SW480 (cell line): ENCODE data around the gene LSP1.

Experiments used
- DNase-seq: peaks from one replicate; pipeline ENCODE4 v3.0.0-alpha.2; 2016; ENCODE audit warnings: low spot score

The LSP1 gene

GRCh38 chr11:1825039-1825740, 27.7 kb upstream of the LSP1 start:
- peak; percentile 39 for DNase-seq

DNA sequence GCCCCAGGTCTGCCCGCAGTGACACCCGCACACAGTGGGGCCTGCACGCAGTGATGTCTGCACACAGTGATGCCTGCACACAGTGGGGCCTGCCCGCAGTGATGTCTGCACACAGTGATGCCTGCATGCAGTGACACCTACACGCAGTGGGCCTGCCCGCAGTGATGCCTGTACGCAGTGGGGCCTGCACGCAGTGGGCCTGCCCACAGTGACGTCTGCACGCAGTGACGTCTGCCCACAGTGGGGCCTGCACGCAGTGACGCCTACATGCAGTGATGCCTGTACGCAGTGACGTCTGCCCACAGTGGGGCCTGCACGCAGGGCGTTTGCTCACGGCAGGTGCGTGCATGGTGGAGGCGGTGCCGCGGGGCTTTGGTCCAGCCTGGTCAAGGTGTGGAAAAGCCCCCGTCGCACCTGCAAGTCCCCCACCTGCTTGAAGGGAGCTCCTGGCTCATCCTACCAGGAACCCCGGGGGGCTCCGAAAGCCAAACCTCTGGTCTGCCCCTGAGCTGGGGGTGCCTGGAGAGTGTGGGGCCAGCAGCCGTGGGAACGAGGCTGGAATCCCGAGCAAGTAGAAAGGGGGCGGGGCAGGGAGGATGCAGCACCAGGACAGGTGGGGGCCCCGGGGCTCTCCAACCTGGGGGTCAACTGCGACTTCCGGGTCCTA, 27.0 kb upstream of the LSP1 start:
- DNase-seq, result no peak

DNA sequence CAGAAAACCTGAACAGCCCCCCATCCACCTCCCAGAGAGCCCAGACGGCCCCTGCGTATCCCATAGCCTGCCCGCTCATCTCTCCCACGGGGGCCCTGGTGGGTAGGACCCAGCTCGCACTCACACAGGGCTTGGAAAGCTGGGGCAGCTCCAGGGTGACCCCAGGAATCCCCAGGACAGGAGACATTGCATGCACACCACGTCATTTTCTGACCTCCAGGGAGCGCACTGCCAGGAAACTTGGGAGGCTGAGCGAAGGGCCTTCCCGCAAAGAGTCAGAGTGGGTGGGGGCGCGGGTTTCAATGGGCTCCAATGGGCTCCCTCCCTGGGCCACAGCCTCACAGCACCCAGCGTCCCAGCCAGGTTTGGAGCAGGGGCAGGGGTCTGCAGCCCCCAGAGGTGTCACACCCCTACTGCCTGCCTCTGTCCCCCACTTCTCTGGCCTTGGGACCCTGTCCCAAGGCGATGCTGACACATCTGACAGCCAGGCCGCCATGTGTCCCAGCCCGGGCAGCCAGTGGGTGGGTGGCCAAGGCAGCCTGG, 26.3 kb upstream of the LSP1 start:
- DNase-seq, result peak; percentile 70

GRCh38 chr11:1827095-1827813, 25.6 kb upstream of the LSP1 start:
- DNase-seq, result peak; percentile 92

DNA sequence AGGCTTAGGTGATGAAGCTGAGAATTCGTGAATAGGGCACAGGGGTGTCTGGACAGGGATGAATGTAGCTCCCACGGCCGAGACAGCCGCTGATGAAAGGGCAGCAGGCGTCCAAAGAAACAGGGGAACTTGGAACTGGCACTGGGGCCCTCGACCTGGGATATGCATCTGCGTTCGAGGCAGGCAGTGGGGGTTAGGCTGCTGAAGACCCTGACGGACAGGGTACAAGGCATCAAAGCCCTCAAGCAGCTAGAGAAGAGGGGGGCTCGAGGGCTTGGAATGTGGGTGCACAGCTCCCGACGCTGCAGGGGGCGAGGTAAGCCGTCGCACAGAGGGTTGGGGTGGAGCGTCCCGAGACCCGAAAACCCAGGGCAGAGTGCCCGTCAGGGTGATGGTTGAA, 25.0 kb upstream of the LSP1 start:
- DNase-seq, result no peak

- no peak for DNase-seq
Observed at GRCh38 chr11:1828542-1828941, 24.3 kb upstream of the LSP1 start.

- DNase-seq, result peak; percentile 87
Observed at GRCh38 chr11:1829039-1829820, 23.7 kb upstream of the LSP1 start.

DNA sequence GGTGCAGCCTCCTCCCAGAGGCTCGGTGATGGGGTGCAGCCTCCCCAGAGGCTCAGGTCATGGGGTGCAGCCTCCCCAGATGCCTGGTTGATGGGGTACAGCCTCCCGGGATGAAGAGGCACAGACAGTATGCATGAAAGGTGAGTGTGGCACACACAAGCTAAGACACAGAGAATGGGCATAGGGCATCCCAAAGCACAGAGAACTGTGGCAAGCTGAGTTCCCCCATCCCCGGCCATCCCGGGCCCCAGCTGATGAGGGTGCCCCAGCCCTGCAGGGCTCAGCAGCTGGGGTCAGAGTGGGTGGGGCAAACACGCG, 22.9 kb upstream of the LSP1 start:
- peak; percentile 48 for DNase-seq

DNA sequence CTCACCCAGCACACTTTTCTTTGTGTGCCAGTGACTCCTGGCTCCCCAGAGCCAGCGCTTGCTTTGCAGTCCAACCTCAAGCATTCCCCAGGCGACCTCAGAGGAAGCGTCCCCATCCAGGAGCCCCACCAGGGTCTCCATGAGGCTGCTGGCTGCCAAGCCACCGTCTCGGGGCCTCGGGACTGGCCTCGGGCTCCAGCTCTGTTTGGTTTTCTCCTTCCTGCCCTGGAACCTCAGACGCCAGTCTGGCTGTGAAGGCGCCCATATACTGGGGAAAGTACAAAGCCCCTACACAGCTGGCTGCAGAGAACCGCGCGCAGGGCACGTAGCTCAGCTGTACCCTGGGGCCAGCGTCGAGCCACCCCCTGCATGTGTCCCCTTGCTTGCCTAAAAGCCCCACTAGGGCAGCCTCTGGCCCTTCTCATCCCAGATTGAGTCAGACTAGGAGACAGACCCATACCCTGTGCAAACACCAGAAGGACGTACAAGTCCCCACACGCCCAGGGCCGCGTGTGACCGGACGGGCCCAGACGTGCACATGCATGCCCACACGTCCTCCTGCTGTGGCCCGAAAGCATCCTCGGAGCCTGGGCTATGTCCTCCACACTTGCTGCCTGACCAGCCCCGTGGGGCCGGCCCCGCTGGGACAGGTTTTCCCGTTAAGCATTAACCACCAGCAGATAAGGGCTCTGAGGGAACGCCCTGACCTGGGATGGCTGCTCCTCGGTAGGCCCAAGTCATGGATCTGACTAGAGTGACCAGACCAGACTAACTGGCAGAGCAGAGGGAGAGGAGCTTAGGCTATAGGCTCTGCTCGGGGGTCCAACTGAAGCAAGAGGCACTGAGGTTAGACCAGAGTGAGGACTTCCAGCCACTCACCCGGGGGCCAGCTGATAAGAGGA, 22.3 kb upstream of the LSP1 start:
- DNase-seq, result peak; percentile 75

DNA sequence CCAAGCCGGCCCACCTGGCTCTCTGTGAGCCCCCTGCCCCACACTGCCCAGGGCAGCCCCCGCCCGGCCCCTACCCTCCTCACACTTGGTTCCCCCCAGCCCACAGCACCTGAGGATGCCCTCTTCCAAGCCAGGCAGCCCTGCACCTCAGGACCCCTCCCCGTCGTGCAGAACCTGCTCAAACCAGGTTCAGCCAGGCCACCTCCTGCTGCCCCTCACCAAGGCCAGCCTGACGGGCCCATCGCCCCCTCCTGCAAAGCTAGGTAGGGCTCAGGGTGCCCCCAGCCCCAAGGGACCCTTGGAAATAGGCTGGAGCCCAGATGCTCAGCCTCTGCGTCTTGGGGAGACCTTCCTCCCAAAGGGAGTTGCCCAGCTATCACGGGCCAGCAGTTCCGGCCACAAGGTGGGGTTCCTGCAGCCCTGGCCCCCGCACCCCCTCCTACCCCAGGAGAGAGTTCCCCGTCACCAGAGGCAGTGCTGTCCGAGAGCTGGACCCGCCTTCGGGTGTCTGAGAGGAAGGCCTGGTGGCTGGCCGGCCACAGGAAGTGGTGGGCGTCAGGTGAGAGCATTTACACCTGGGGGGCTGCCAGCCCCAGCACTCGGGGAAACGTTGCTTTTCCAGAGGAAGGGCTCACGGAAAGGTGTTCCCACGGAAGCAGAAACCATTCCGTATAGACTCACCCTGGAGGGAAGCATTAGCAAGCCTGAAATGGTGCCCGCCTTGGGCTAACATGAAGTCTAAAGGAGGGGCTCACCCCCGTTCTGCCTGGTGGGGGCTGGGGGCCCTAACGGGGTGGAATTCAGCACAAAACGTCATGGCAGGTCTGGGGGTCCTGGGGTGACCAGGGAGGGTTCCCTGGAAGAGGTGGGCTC, 21.3 kb upstream of the LSP1 start:
- DNase-seq, result no peak

DNA sequence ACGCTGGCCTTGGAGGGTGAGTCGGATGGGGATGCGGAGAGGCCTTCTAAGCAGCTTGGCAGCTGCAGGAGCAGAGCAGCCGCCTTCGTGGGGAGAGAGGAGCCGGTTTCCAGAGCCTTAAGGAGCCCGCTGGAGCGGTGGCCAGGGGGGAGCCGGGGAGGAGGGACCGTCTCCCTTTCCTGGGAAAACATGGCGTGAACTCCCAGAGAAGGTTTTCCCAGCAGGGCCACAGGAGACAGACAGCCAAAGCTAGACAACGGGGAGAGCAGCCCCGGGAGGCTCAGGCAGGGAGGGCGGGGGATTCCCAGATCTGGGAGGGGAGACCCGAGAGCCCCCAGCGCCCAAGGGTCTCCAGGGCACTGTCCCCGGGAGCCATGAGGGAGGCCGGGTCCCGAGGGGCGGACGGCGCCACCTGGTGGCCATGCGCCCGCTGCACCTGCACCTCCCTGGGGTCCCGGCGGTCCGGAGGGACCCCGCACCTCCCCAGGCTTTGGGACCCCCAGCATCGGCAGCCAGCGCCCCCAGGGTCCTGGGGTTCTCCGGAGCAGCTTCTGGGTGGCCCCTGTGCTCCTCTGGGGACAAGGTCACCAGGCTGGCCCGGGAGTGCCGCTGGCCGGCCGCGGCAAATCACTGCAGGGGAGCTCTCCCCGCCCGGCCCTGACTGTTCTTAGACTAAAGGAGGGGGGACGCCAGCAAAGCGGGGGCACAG, 20.5 kb upstream of the LSP1 start:
- DNase-seq, result peak; percentile 28

DNA sequence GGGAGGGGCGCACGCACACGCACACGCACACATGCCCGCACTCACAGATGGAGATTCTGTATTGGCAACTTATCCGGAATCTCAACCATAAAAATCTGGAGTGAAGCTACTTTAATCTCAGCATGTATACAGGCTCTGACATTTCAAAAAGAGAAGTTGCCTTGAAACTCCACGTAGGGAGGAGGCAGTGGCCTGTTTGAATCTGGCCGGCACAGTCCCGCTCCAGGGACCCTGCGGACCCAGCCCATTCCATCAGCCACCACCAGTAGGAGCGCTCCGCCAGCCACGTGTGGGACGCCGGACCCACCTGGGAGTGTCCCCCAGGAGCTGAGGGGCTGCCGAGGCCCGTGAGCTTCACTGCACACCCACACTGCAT, 20.0 kb upstream of the LSP1 start:
- DNase-seq, result peak; percentile 15

DNA sequence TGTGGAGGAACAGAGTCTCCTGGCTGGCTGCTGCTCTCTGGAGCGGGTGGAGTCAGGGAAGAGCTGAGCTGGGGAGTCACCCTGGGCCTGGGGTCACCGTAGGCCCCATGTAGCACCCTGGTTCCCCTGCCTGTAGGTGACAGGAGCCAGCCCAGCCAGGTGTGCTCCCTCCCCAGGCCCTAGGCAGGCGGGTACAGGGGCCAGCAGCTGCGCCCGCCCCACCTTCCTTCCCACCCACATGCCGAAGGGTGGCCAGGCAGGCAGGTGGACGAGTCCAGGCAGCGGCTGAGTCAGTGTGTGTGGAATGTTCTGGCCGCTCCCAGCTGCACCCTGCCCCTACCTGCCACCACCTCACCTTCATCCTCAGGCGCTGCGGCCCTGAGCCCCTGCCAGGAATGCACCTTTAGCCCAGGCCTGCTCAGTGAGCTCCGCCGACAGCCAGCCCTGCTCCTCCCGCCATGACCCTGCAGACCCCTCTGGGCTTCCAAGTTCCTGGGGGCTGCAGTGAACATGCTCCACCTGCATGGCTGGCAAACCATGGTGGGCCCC, 18.7 kb upstream of the LSP1 start:
- DNase-seq, result peak; percentile 97

- no peak for DNase-seq
Observed at GRCh38 chr11:1834779-1835670, 17.9 kb upstream of the LSP1 start, which contains the start of gene SYT8. SYT8 (plus strand) TSS chr11:1834990; CDS start chr11:1835106, 116 bp downstream.

DNA sequence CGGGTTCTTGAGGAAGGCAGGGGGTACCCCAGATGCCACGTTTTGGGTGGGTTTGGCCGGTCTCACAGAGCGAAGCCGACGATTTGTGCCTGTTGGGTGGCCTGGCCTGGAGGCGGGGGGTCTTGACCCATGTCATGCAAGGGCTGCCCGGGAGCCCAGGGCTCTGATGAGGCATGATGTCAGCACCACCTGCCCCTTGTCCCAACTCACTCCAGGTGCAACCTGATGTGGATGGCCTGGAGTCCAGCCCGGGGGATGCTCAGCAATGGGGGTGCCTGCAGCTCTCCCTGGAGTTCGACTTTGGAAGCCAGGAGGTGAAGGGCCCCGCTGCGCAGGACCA, 17.2 kb upstream of the LSP1 start:
- no peak for DNase-seq

DNA sequence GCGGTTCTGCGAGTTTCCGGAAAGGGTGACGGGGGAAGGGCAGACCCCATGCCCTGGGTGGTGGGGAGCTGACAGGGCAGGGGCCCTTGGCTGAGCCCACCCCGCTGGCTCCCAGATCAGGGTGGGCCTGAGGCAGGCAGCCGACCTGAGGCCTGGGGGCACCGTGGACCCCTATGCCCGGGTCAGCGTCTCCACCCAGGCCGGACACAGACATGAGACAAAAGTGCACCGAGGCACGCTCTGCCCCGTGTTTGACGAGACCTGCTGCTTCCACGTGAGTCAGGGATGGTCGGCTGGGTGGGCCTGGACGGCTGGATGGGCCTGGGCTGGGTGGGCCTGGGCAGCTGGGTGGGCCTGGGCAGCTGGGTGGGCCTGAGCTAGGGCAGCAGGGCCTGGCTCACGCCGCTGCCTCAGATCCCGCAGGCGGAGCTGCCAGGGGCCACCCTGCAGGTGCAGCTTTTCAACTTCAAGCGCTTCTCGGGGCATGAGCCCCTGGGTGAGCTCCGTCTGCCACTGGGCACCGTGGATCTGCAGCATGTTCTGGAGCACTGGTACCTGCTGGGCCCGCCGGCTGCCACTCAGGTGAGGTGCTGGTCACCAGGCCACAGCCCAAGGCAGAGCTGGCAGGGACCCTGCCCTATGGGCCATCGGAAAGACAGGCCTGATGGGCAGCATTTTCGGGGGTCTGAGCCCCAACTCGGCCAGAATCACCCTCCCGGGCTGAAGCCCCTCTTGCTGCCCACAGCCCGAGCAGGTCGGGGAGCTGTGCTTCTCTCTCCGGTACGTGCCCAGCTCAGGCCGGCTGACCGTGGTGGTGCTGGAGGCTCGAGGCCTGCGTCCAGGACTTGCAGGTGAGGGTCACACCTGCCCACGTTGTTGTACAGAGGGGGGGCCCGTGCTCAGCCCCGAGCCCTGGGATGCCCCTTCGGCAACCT, 16.6 kb upstream of the LSP1 start:
- DNase-seq, result no peak
